ENCODE measurements around the gene NXPH1.
A peak's percentile ranks its signal among the peaks of the same experiment; 100 is the strongest.

NXPH1 gene

GRCh38 chr7:8751557-8752231 lies 318.3 kb downstream of the NXPH1 start:
- no peak for TF ChIP-seq CTCF (IDR thresholded peaks at IDR 0.05; ENCODE audit: control insufficient read depth, extremely low read depth, insufficient read depth)
- DNase-seq (ENCODE audit: low read depth), result peak; percentile 44
- no peak overlapping the region for H3K4me3 ChIP-seq (ENCODE audit: low read depth, low read length)

- H3K4me3 ChIP-seq (ENCODE audit: low read depth, low read length), result no peak overlapping the region
Measured at GRCh38 chr7:8753355-8753754, 319.9 kb downstream of the NXPH1 start.

GRCh38 chr7:8761731-8762130 lies 328.3 kb downstream of the NXPH1 start:
- H3K4me3 ChIP-seq (ENCODE audit: low read depth, low read length), result no peak overlapping the region
- no peak for TF ChIP-seq CTCF (IDR thresholded peaks at IDR 0.05; ENCODE audit: control insufficient read depth, extremely low read depth, insufficient read depth)
- DNase-seq (ENCODE audit: low read depth), result no peak

More at GRCh38 chr7:8753355-8753754, 319.9 kb downstream of the NXPH1 start:
- TF ChIP-seq CTCF (IDR thresholded peaks at IDR 0.05; ENCODE audit: control insufficient read depth, extremely low read depth, insufficient read depth), result no peak
- no peak for DNase-seq (ENCODE audit: low read depth)

- DNase-seq (ENCODE audit: low read depth), result no peak
- H3K4me3 ChIP-seq (ENCODE audit: low read depth, low read length), result no peak overlapping the region
- TF ChIP-seq CTCF (IDR thresholded peaks at IDR 0.05; ENCODE audit: control insufficient read depth, extremely low read depth, insufficient read depth), result no peak
Measured at GRCh38 chr7:8762803-8763202, 329.4 kb downstream of the NXPH1 start.

- no peak for DNase-seq (ENCODE audit: low read depth)
- no peak for TF ChIP-seq CTCF (IDR thresholded peaks at IDR 0.05; ENCODE audit: control insufficient read depth, extremely low read depth, insufficient read depth)
- no peak overlapping the region for H3K4me3 ChIP-seq (ENCODE audit: low read depth, low read length)
Measured at GRCh38 chr7:8765374-8765773, 332.0 kb downstream of the NXPH1 start.

- no peak overlapping the region for H3K4me3 ChIP-seq (ENCODE audit: low read depth, low read length)
- no peak for DNase-seq (ENCODE audit: low read depth)
- TF ChIP-seq CTCF (IDR thresholded peaks at IDR 0.05; ENCODE audit: control insufficient read depth, extremely low read depth, insufficient read depth), result no peak
Measured at GRCh38 chr7:8773518-8773917, 340.1 kb downstream of the NXPH1 start.

GRCh38 chr7:8778459-8778858 lies 345.1 kb downstream of the NXPH1 start:
- no peak for DNase-seq (ENCODE audit: low read depth)
- no peak for TF ChIP-seq CTCF (IDR thresholded peaks at IDR 0.05; ENCODE audit: control insufficient read depth, extremely low read depth, insufficient read depth)
- no peak overlapping the region for H3K4me3 ChIP-seq (ENCODE audit: low read depth, low read length)

Measured in LNCaP clone FGC (cell line).